Ovary (tissue), 3 donors: Measurements from ENCODE around the gene DUSP23.

ENCODE experiments used
- EP300 ChIP-seq: sonication (generic); formaldehyde crosslinking; IDR thresholded peaks from one replicate; pipeline ENCODE4 v1.6.1; 2017; ENCODE audit warnings: antibody characterized with exemption
- POLR2A ChIP-seq: fragments of 450-650 bp; IDR thresholded peaks from one replicate; pipeline ENCODE4 v1.6.1; 2017; ENCODE audit warnings: antibody characterized with exemption, mild to moderate bottlenecking, moderate library complexity
- TF ChIP-seq, protein P1 (sequence below), 3 donors: fragments of 450-650 bp in 2 of 3; fragments of 200-600 bp in 1 of 3; IDR thresholded peaks; one replicate each; pipeline versions ENCODE4 v1.5.1 to v1.8.0; 2016 to 2022; ENCODE audit warnings: antibody characterized with exemption in 3 of 3, mild to moderate bottlenecking in 1 of 3
- donor health status: DM: no; HTN: no; CAD: no.

DNA sequence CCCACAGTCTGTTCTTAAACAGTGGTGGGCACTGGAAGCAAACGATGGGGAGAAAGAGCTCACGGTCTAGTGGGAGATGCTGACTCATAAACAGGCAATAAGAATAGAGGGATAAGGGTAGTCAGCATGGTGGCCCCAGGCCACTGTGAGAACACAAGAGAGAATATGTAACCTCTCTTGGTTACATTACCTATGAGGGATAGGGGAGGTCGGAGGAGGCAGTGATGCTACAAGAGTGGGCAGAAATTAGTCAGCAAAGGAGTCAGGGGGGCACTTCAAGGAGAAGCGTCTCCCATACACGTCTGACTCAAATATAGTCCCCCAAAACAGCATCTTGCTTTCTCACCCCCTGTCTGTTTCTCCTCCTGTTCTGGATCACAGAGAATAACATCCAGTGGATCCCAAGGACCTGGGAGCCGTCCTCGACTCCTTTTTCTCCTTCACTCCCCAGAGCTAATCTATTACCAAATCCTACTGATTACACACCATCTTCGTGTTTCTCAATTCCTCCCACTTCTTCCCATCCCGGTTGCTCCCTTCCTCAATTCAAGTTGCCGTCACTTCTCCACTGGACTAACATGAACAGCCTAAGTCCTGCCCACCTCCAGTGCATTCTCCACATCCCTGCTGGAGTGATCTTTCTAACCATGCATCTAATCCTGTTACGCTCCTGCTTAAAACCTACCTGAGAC is 48.0 kb downstream of the DUSP23 start:
- no peak for TF ChIP-seq POLR2A
- TF ChIP-seq, protein P1, sequence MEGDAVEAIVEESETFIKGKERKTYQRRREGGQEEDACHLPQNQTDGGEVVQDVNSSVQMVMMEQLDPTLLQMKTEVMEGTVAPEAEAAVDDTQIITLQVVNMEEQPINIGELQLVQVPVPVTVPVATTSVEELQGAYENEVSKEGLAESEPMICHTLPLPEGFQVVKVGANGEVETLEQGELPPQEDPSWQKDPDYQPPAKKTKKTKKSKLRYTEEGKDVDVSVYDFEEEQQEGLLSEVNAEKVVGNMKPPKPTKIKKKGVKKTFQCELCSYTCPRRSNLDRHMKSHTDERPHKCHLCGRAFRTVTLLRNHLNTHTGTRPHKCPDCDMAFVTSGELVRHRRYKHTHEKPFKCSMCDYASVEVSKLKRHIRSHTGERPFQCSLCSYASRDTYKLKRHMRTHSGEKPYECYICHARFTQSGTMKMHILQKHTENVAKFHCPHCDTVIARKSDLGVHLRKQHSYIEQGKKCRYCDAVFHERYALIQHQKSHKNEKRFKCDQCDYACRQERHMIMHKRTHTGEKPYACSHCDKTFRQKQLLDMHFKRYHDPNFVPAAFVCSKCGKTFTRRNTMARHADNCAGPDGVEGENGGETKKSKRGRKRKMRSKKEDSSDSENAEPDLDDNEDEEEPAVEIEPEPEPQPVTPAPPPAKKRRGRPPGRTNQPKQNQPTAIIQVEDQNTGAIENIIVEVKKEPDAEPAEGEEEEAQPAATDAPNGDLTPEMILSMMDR (IDR thresholded peaks at IDR 0.05), result no peak
- no peak for TF ChIP-seq EP300
